Measurements from ENCODE around the gene SH3BGR.

SH3BGR gene

GRCh38 chr21:39479814-39480182 is 28.0 kb downstream of the SH3BGR start:
- Histone ChIP-seq H3K4me1 (ENCODE audit: insufficient read depth, low read length, poor library complexity, severe bottlenecking) (no peaks in the 10 kb centered on the region), H3K36me3 (ENCODE audit: insufficient read depth, low read length) (no peaks in the 10 kb centered on the region), H2AFZ (ENCODE audit: low read length) (no peak overlapping the region), H3K9me3 (ENCODE audit: insufficient read depth, low read depth, low read length) (no peaks in the 10 kb centered on the region), H4K20me1 (ENCODE audit: insufficient read depth, low read length, poor library complexity, severe bottlenecking) (no peaks in the 10 kb centered on the region), H3K9me2 (replicated peaks; ENCODE audit: low read depth, low read length) (no peaks in the 10 kb centered on the region), H3F3A (ENCODE audit: low read depth) (no peaks in the 10 kb centered on the region), H3K4me2 (ENCODE audit: low read depth, low read length, poor library complexity, severe bottlenecking) (no peak overlapping the region), H3K79me2 (ENCODE audit: insufficient read depth, low read length) (no peaks in the 10 kb centered on the region), H3K9ac (ENCODE audit: low read depth, low read length, poor library complexity, severe bottlenecking) (no peak overlapping the region), H3K4me3 (ENCODE audit: low read length, poor library complexity, severe bottlenecking) (no peak overlapping the region), H3K27me3 (ENCODE audit: insufficient read depth, low read length, poor library complexity, severe bottlenecking) (no peaks in the 10 kb centered on the region)
- TF ChIP-seq EZH2phosphoT487 (IDR thresholded peaks at IDR 0.05; ENCODE audit: borderline replicate concordance) (no peak), CTCF (conservative IDR thresholded peaks at IDR 0.05; ENCODE audit: low read length) (no peak)

GRCh38 chr21:39480271-39480670 is 28.5 kb downstream of the SH3BGR start:
- H3K4me1 ChIP-seq (ENCODE audit: insufficient read depth, low read length, poor library complexity, severe bottlenecking), result no peaks in the 10 kb centered on the region
- H3K4me3 ChIP-seq (ENCODE audit: low read length, poor library complexity, severe bottlenecking), result no peak overlapping the region

GRCh38 chr21:39481886-39482285 is 30.1 kb downstream of the SH3BGR start:
- no peak overlapping the region for H3K4me3 ChIP-seq (ENCODE audit: low read length, poor library complexity, severe bottlenecking)
- no peaks in the 10 kb centered on the region for H3K9me3 ChIP-seq (ENCODE audit: insufficient read depth, low read depth, low read length)
- H3K9ac ChIP-seq (ENCODE audit: low read depth, low read length, poor library complexity, severe bottlenecking), result no peak overlapping the region
- H3K36me3 ChIP-seq (ENCODE audit: insufficient read depth, low read length), result no peaks in the 10 kb centered on the region
- H3K79me2 ChIP-seq (ENCODE audit: insufficient read depth, low read length), result no peaks in the 10 kb centered on the region
- H3K4me1 ChIP-seq (ENCODE audit: insufficient read depth, low read length, poor library complexity, severe bottlenecking), result no peaks in the 10 kb centered on the region
- no peaks in the 10 kb centered on the region for H3K27me3 ChIP-seq (ENCODE audit: insufficient read depth, low read length, poor library complexity, severe bottlenecking)
- H4K20me1 ChIP-seq (ENCODE audit: insufficient read depth, low read length, poor library complexity, severe bottlenecking), result no peaks in the 10 kb centered on the region
- no peak overlapping the region for H3K4me2 ChIP-seq (ENCODE audit: low read depth, low read length, poor library complexity, severe bottlenecking)
- no peak overlapping the region for H2AFZ ChIP-seq (ENCODE audit: low read length)
- H3F3A ChIP-seq (ENCODE audit: low read depth), result no peaks in the 10 kb centered on the region
- TF ChIP-seq CTCF (conservative IDR thresholded peaks at IDR 0.05; ENCODE audit: low read length) (no peak), EZH2phosphoT487 (IDR thresholded peaks at IDR 0.05; ENCODE audit: borderline replicate concordance) (no peak)
- H3K9me2 ChIP-seq (replicated peaks; ENCODE audit: low read depth, low read length), result no peaks in the 10 kb centered on the region

More at GRCh38 chr21:39480271-39480670, 28.5 kb downstream of the SH3BGR start:
- Histone ChIP-seq H2AFZ (ENCODE audit: low read length) (no peak overlapping the region), H3K9ac (ENCODE audit: low read depth, low read length, poor library complexity, severe bottlenecking) (no peak overlapping the region), H3K9me3 (ENCODE audit: insufficient read depth, low read depth, low read length) (no peaks in the 10 kb centered on the region), H3F3A (ENCODE audit: low read depth) (no peaks in the 10 kb centered on the region), H3K27me3 (ENCODE audit: insufficient read depth, low read length, poor library complexity, severe bottlenecking) (no peaks in the 10 kb centered on the region), H3K79me2 (ENCODE audit: insufficient read depth, low read length) (no peaks in the 10 kb centered on the region), H4K20me1 (ENCODE audit: insufficient read depth, low read length, poor library complexity, severe bottlenecking) (no peaks in the 10 kb centered on the region), H3K9me2 (replicated peaks; ENCODE audit: low read depth, low read length) (no peaks in the 10 kb centered on the region), H3K4me2 (ENCODE audit: low read depth, low read length, poor library complexity, severe bottlenecking) (no peak overlapping the region), H3K36me3 (ENCODE audit: insufficient read depth, low read length) (no peaks in the 10 kb centered on the region)
- TF ChIP-seq EZH2phosphoT487 (IDR thresholded peaks at IDR 0.05; ENCODE audit: borderline replicate concordance) (no peak), CTCF (conservative IDR thresholded peaks at IDR 0.05; ENCODE audit: low read length) (no peak)
